Caco-2 (cell line): Measurements from ENCODE around the gene PTGFRN. TPM values are rescaled to one million over a fixed set of nuclear protein-coding genes. Genes with fewer than 3 reads are reported as not detected.

Experiments used
- BruUV-seq: library from RNA; stranded (reverse); fragments of 400-500 nt; replicated peaks from 2 replicates; lab custom pipeline; 2021; lab: Mats Ljungman, UMichigan
- CTCF ChIA-PET: fragments of 300-600 bp; sonication (Branson Sonifier 250); formaldehyde crosslinking; loops from one replicate; lab custom pipeline; 2022; ENCODE audit warnings: antibody characterized with exemption; lab: Charles Lee
- POLR2A ChIA-PET: fragments of 300-600 bp; sonication (Branson Sonifier 250); formaldehyde crosslinking; loops from one replicate; lab custom pipeline; 2022; ENCODE audit warnings: antibody characterized with exemption; lab: Charles Lee
- DNase-seq, 2 experiments: peaks; one replicate each; pipeline versions ENCODE4 v3.0.0 to v3.0.0-alpha.2; 2020 to 2022
- H3K27me3 ChIP-seq: replicated peaks from 2 replicates; pipeline ENCODE4 v1.6.0; 2011; ENCODE audit warnings: low read length; ENCODE audit not compliant: control insufficient read depth, insufficient read depth
- H3K36me3 ChIP-seq: 2 replicates; pipeline ENCODE4 v1.5.1; 2011; ENCODE audit warnings: low read length; ENCODE audit not compliant: control insufficient read depth, insufficient read depth
- H3K4me1 ChIP-seq: fragments of 250-450 bp; sonication (Bioruptor Pico); 2 replicates; pipeline ENCODE4 v1.5.1; 2020; ENCODE audit warnings: mild to moderate bottlenecking
- H3K4me3 ChIP-seq: 2 replicates; pipeline ENCODE4 v1.5.1; 2011; ENCODE audit warnings: low read depth, mild to moderate bottlenecking, control low read depth, low read length
- H3K9me3 ChIP-seq: fragments of 250-450 bp; sonication (Bioruptor Pico); 2 replicates; pipeline ENCODE4 v1.5.1; 2020; ENCODE audit warnings: mild to moderate bottlenecking, moderate library complexity
- H3K27ac Mint-ChIP-seq: one replicate; pipeline ENCODE4 v1.8.0; 2022; ENCODE audit warnings: mixed read lengths; ENCODE audit not compliant: unreplicated experiment
- H3K27me3 Mint-ChIP-seq: one replicate; pipeline ENCODE4 v1.8.0; 2022; ENCODE audit warnings: mixed read lengths; ENCODE audit not compliant: insufficient read depth, unreplicated experiment
- H3K36me3 Mint-ChIP-seq: one replicate; pipeline ENCODE4 v1.8.0; 2022; ENCODE audit warnings: mild to moderate bottlenecking, mixed read lengths; ENCODE audit not compliant: insufficient read depth, unreplicated experiment
- H3K4me1 Mint-ChIP-seq: one replicate; pipeline ENCODE4 v1.8.0; 2022; ENCODE audit warnings: low read depth, mixed read lengths; ENCODE audit not compliant: unreplicated experiment
- H3K4me3 Mint-ChIP-seq: one replicate; pipeline ENCODE4 v1.8.0; 2022; ENCODE audit warnings: mild to moderate bottlenecking, moderate library complexity, mixed read lengths; ENCODE audit not compliant: unreplicated experiment
- H3K9me3 Mint-ChIP-seq: one replicate; pipeline ENCODE4 v1.8.0; 2022; ENCODE audit warnings: mixed read lengths; ENCODE audit not compliant: unreplicated experiment
- CTCF ChIP-seq, 2 experiments: fragments of 200-600 bp in 1 of 2; IDR thresholded peaks; 1 replicate in 1 of 2; 2 replicates in 1 of 2; pipeline versions ENCODE4 v1.5.1 to v1.8.0; 2011 to 2022; ENCODE audit warnings: antibody characterized with exemption in 1 of 2, control low read depth in 1 of 2, inconsistent platforms in 1 of 2, low read depth in 1 of 2, low read length in 1 of 2, mild to moderate bottlenecking in 1 of 2, moderate library complexity in 1 of 2; ENCODE audit not compliant: insufficient read depth in 1 of 2, severe bottlenecking in 1 of 2, unreplicated experiment in 1 of 2
- intact Hi-C: fragments of 100-400 bp; cut with micrococcal nuclease; formaldehyde crosslinking; loops from one replicate; pipeline ENCODE4 v1.10.0; 2022; ENCODE audit not compliant: unreplicated experiment
- total RNA-seq: library from RNA; stranded (reverse); gene quantifications from 2 replicates; pipeline ENCODE4 v1.2.3, GENCODE V29; 2022

The PTGFRN gene
- total RNA-seq, 1 experiment from 2014 or later = 16.2 TPM

GRCh38 chr1:117025568-117025967, 115.9 kb downstream of the PTGFRN start:
- Histone ChIP-seq H3K9me3 (no peaks in the 10 kb centered on the region), H3K4me3 (no peak overlapping the region), H3K36me3 (no peaks in the 10 kb centered on the region), H3K4me1 (0 out of 2 replicates have a peak, but pooled peaks cover 5% of the 10 kb centered on the region), H3K27me3 (no peaks in the 10 kb centered on the region)
- H3K4me3 Mint-ChIP-seq = no peak overlapping the region
- H3K9me3 Mint-ChIP-seq = no peaks in the 10 kb centered on the region
- ChIA-PET POLR2A (no interaction called here), CTCF (no interaction called here)
- no peaks in the 10 kb centered on the region for H3K27me3 Mint-ChIP-seq
- no TSS peak for BruUV-seq
- DNase-seq = no peak
- no peak for TF ChIP-seq CTCF (IDR thresholded peaks at IDR 0.05; ENCODE audit: insufficient read depth in 1 of 2, low read depth in 1 of 2, low read length in 1 of 2, severe bottlenecking in 1 of 2, unreplicated experiment in 1 of 2)
- no peak overlapping the region for H3K27ac Mint-ChIP-seq
- H3K36me3 Mint-ChIP-seq = no peaks in the 10 kb centered on the region
- intact Hi-C loops = no loop called here
- no peaks in the 10 kb centered on the region for H3K4me1 Mint-ChIP-seq

GRCh38 chr1:117026361-117026760, 116.6 kb downstream of the PTGFRN start:
- CTCF ChIA-PET = no interaction called here
- H3K4me3 ChIP-seq = no peak overlapping the region
- no peak for TF ChIP-seq CTCF (IDR thresholded peaks at IDR 0.05; ENCODE audit: insufficient read depth in 1 of 2, low read depth in 1 of 2, low read length in 1 of 2, severe bottlenecking in 1 of 2, unreplicated experiment in 1 of 2)
- no peaks in the 10 kb centered on the region for H3K36me3 Mint-ChIP-seq
- 0 out of 2 replicates have a peak, but pooled peaks cover 5% of the 10 kb centered on the region for H3K4me1 ChIP-seq
- H3K27me3 ChIP-seq = no peaks in the 10 kb centered on the region
- H3K27ac Mint-ChIP-seq = no peak overlapping the region
- intact Hi-C loops = no loop called here
- no peaks in the 10 kb centered on the region for H3K9me3 ChIP-seq
- BruUV-seq = no TSS peak
- no peaks in the 10 kb centered on the region for H3K36me3 ChIP-seq
- no peaks in the 10 kb centered on the region for H3K9me3 Mint-ChIP-seq
- H3K4me1 Mint-ChIP-seq = no peaks in the 10 kb centered on the region
- H3K4me3 Mint-ChIP-seq = no peak overlapping the region
- POLR2A ChIA-PET = no interaction called here
- no peaks in the 10 kb centered on the region for H3K27me3 Mint-ChIP-seq
- DNase-seq = no peak

GRCh38 chr1:117029685-117030084, 120.0 kb downstream of the PTGFRN start:
- H3K27ac Mint-ChIP-seq = no peak overlapping the region
- H3K9me3 Mint-ChIP-seq = no peaks in the 10 kb centered on the region
- no peaks in the 10 kb centered on the region for H3K27me3 Mint-ChIP-seq
- H3K4me3 Mint-ChIP-seq = no peak overlapping the region
- ChIA-PET CTCF (no interaction called here), POLR2A (no interaction called here)
- intact Hi-C loops = no loop called here
- Histone ChIP-seq H3K36me3 (no peaks in the 10 kb centered on the region), H3K9me3 (no peaks in the 10 kb centered on the region), H3K4me3 (no peak overlapping the region), H3K27me3 (no peaks in the 10 kb centered on the region), H3K4me1 (0 out of 2 replicates have a peak, but pooled peaks cover 5% of the 10 kb centered on the region)
- no peak for TF ChIP-seq CTCF (IDR thresholded peaks at IDR 0.05; ENCODE audit: insufficient read depth in 1 of 2, low read depth in 1 of 2, low read length in 1 of 2, severe bottlenecking in 1 of 2, unreplicated experiment in 1 of 2)
- H3K36me3 Mint-ChIP-seq = no peaks in the 10 kb centered on the region
- no TSS peak for BruUV-seq
- DNase-seq = no peak
- H3K4me1 Mint-ChIP-seq = no peaks in the 10 kb centered on the region
